NB4 (cell line): ENCODE results near the gene PBRM1.

Experiments used
- CTCF ChIP-seq: IDR thresholded peaks from one replicate; pipeline ENCODE4 v1.5.1; 2012; ENCODE audit warnings: low read depth, low read length
- MAX ChIP-seq: IDR thresholded peaks from 2 replicates; pipeline ENCODE4 v1.6.1; 2011; ENCODE audit warnings: low read depth, low read length
- MYC ChIP-seq: IDR thresholded peaks from 2 replicates; pipeline ENCODE4 v1.6.1; 2011; ENCODE audit warnings: low read depth, low read length
- POLR2A ChIP-seq: IDR thresholded peaks from 2 replicates; pipeline ENCODE4 v1.6.1; 2011; ENCODE audit warnings: mild to moderate bottlenecking; ENCODE audit not compliant: insufficient read length; ENCODE audit errors: extremely low read depth

- TF ChIP-seq CTCF (no peak), MYC (no peak), POLR2A (no peak), MAX (no peak)
Observed at GRCh38 chr3:52504977-52505376, 180.7 kb downstream of the PBRM1 start.
